T-helper 2 cell treated with Interferon-gamma antibody and Interleukin-4, amounts not matched to agents 100 ng/mL and 5 ng/mL, for 36 hours (primary cell): ENCODE data around the gene HGFAC. TPM values are rescaled to one million over a fixed set of nuclear protein-coding genes. Genes with fewer than 3 reads are reported as not detected.
"Not testable (repeated sequence)": the region's sequence is repeated elsewhere in the genome, so short reads cannot be mapped to it uniquely, and the experiment has no call there.

Experiments used
- intact Hi-C: fragments of 100-400 bp; cut with micrococcal nuclease; formaldehyde crosslinking; loops from one replicate; pipeline ENCODE4 v1.15.1; 2023
- total RNA-seq: library from RNA; stranded (reverse); gene quantifications from 2 replicates; pipeline ENCODE4 v1.2.3, GENCODE V29; 2022

Gene HGFAC
- total RNA-seq, 1 donor from 2014 or later, result not detected

DNA sequence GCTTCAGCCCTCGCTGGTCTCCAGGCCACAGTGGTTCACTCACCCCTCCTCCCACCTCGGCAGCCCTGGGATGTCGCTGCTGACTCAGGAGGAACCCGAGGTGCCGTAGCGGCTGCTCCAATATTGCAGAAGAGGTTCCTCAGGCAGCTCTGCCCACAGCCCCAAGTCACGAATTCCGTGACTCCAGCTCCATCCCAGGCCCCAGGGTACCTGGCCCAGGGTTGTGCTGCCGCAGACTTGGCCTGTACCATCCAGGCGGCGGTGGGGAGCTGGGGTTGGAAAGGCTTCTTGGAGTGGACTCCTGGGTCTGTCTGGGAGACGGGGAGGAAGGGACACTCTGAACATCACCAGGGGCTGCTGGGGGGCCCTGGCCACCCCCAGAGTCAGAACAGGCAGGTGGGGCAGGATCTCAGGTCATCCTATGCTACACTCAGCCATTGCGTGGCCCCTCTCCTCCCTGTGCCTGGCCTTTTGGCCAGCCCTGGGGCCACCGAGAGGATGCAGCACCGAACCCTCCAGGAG lies 728 bp upstream of the HGFAC start:
- intact Hi-C loops, result no loop called here

DNA sequence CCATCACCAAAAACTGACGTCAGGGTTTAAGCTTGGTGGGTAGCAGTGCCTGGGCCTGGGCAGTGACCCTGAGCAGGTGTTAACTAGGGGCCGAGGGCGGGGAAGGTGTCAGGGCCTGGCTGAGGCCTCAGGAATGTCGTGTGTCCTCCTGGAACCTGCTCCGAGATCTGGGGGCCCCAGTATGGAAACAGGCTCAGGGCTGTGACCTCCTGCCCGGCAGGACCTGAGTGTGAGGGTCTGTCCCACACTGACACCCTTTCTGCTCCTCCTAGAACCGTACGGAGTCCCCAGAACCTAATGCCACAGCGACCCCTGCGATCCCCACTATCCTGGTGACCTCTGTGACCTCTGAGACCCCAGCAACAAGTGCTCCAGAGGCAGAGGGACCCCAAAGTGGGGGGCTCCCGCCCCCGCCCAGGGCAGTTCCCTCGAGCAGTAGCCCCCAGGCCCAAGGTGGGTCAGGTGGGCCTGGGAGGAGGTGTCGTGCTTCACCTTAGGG lies 741 bp downstream of the HGFAC start:
- intact Hi-C loops, result no loop called here

DNA sequence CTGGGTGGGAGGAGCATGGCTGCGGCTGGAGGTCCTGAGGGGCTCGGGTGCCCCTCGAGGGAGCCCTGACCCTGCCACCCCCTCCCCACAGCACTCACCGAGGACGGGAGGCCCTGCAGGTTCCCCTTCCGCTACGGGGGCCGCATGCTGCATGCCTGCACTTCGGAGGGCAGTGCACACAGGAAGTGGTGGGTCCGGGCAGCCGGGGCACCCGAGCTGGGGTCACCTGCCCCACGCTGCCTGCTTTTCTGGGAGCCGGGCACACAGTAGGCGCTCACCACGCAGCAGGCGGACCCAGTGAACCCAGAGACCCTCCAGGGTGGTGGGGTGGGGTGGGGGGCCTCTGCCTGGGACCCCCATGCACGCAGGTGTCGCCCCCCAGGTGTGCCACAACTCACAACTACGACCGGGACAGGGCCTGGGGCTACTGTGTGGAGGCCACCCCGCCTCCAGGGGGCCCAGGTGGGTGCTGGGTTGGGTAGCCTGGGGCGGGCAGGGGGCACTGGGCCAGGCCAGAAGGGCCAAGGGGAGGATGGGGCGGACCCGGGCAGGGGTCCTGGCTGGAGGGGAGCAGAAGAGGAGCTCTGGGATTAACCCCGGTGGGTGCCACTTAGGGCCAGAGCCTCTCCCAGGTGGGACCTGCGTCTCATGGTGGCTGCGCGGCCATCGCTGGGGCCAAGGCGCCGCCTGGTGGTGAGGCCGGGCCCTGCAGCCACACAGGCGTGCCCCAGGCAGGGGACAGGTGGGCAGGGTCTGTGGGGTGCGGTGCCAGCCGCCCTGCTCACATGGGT lies 1.4 kb downstream of the HGFAC start:
- intact Hi-C loops, result loop anchor here (1.0 kb wide), 2 partner anchors 97 to 337 kb away; no protein-coding TSS in a partner anchor

DNA sequence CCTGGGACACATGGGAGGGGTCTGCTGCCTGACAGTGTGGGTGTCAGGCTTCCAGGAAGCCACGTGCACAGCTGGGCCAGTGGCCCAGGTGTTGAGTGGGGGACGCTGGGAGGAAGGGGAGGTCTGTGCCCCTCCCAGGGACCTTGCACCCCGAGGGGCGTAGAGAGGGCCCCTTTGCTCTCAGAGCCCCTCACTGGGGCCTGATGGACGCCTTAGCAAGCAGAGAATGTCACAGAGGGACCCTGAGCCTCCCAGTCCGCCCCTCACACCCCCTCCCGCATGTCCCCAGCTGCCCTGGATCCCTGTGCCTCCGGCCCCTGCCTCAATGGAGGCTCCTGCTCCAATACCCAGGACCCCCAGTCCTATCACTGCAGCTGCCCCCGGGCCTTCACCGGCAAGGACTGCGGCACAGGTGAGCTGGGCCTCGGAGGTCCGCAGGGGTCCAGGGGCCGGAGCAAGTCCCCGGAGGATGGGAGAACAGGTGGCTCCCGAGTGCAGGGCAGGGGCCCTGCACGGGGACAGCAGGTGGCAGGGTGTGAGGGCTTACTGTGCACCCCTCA lies 2.1 kb downstream of the HGFAC start:
- intact Hi-C loops, result loop anchor here (1.0 kb wide), 2 partner anchors 98 to 338 kb away; no protein-coding TSS in a partner anchor

DNA sequence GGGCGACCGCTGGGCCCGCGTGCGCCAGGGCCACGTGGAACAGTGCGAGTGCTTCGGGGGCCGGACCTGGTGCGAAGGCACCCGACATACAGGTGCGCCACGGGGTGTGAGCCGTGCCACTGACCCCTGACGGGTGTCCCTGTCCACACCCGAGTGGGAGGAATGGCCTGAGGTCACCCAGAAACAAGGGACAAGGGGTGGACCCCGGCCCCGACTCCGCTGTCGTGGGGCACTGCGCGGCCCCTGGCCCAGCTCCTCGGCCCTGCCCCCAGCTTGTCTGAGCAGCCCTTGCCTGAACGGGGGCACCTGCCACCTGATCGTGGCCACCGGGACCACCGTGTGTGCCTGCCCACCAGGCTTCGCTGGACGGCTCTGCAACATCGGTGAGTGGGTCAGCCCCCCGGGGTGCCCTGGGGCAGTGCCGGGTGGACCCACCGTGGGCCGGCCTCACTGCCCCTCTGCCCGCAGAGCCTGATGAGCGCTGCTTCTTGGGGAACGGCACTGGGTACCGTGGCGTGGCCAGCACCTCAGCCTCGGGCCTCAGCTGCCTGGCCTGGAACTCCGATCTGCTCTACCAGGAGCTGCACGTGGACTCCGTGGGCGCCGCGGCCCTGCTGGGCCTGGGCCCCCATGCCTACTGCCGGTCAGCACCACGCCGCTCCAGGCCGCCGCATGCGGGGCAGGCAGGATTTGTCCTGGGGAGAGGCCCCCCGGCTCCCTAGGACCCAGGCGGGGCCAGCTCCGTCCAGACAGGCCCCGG lies 2.8 kb downstream of the HGFAC start:
- intact Hi-C loops, result no loop called here

DNA sequence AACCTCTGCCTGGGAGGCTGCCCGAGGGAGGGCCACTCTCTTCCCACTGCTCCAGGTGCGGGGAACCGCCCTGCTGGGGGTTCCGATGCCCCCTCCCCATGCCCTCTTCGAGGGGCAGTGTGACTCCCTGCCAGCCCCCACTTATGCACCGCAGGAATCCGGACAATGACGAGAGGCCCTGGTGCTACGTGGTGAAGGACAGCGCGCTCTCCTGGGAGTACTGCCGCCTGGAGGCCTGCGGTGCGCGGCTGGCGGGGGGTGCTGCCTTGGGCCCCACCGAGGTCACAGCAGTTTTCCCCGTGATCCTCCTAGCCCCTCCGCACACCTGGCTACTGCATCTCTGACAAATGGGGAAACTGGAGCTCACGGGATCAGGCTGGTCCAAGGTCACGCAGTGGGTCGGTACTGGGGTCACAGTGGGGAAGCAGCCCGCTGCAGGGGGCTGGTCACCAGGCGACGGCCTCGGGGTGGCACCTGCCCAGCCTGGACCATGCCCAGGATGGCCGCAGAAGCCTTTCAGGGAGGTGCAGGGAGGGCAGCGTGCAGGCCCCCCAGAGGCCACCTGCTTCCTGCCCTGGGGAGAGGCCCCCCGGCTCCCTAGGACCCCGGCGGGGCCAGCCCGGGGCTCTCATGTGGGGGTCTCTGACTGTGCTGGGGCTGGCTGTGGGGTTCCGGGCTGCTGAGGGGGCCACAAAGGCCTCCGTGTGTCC lies 3.5 kb downstream of the HGFAC start:
- intact Hi-C loops, result no loop called here

DNA sequence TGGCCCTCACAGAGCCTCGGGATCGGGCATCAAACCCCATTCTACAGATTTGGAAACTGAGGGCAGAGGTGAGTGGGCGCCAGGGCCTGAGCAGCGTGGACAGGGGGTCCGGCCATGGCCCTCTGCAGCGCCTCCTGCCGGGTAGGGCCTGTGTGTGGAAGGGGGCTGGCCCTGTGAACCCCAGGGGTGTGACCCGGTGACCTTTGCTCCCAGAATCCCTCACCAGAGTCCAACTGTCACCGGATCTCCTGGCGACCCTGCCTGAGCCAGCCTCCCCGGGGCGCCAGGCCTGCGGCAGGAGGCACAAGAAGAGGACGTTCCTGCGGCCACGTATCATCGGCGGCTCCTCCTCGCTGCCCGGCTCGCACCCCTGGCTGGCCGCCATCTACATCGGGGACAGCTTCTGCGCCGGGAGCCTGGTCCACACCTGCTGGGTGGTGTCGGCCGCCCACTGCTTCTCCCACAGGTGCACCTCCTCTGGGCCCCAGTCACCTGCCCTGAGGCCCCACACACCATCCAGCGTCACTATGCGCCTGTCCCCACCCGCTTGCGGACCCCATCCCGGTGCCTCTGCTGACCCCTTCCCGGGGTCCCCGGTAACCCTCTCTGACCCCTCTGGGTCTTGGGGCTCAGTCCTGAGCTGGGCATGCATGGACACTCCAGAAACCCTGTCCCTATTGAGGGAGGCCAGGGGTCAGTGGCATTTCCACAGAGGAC lies 4.2 kb downstream of the HGFAC start:
- intact Hi-C loops, result no loop called here

DNA sequence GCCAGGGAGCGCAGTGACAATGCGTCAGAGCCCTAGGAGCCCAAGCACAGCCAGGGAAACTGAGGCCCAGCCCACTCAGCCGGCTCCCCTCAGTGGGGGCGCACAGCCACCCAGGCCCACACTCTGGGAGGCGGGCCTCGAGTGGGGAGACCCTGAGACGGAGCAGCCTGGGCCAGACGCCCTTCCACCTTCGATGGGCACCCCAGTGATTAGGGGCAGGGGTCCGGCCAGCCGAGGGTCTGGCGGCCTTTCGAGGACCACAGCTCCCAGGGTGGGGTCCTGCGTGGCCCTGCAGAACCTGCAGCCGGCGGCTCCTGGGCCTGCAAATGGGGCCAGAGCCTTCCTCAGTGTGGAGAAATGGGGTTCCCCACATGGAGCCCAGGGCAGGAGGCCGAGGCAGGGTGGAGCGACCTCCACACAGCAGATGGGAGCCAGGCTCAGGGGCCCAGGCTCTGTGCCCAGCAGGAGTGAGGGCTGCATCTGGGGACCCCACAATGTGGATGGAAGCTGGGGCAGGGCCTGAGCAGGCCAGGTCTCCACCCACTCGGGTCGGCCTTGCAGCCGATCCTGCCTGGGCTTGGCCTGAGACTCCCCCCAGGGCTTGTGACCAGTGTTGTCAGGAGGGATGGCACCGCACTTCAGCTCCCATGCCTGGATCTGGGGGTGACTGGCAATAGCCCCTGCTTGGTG lies 5.0 kb downstream of the HGFAC start:
- intact Hi-C loops, result no loop called here

DNA sequence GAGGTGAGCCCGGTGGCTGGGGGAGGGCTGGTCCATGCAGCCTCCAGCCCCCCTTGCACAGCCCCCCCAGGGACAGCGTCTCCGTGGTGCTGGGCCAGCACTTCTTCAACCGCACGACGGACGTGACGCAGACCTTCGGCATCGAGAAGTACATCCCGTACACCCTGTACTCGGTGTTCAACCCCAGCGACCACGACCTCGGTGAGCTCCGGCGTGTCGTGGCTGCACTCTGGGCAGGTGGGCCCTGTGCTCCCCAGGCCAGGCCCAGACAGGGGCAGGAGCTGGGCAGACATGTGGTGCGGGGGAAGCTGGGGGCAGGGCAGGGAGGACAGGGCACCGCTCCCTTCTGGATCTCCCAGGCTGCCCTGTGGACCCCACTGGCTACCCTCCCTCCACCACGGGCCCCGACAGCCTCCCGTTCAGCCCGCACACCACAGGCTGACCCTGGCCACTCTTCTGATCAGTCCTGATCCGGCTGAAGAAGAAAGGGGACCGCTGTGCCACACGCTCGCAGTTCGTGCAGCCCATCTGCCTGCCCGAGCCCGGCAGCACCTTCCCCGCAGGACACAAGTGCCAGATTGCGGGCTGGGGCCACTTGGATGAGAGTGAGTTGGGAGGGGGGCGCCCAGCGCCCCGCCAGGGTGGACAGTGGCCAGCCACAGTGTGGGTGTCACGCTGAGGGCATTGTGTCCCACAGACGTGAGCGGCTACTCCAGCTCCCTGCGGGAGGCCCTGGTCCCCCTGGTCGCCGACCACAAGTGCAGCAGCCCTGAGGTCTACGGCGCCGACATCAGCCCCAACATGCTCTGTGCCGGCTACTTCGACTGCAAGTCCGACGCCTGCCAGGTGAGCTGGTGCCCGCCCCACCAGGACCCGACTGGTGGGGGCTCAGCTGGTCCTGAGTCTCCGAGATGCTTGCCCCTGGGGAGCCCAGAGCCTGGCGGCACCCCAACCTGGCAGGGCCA lies 5.9 kb downstream of the HGFAC start:
- intact Hi-C loops, result no loop called here

DNA sequence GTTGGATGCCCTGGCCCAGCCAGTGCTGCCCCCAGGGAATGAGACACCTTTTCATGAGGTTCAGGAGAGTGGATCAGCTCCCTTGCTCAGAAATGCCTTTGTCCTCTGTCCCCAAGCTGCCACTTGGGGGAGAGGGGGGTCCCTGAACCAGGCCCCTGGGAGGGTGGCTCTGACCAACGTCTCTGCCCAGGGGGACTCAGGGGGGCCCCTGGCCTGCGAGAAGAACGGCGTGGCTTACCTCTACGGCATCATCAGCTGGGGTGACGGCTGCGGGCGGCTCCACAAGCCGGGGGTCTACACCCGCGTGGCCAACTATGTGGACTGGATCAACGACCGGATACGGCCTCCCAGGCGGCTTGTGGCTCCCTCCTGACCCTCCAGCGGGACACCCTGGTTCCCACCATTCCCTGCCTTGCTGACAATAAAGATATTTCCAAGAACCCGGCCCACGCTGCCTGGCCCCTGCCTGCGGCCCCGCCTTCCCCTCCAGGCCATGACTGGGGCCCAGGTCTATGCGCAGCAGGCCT lies 7.3 kb downstream of the HGFAC start:
- intact Hi-C loops, result no loop called here

DNA sequence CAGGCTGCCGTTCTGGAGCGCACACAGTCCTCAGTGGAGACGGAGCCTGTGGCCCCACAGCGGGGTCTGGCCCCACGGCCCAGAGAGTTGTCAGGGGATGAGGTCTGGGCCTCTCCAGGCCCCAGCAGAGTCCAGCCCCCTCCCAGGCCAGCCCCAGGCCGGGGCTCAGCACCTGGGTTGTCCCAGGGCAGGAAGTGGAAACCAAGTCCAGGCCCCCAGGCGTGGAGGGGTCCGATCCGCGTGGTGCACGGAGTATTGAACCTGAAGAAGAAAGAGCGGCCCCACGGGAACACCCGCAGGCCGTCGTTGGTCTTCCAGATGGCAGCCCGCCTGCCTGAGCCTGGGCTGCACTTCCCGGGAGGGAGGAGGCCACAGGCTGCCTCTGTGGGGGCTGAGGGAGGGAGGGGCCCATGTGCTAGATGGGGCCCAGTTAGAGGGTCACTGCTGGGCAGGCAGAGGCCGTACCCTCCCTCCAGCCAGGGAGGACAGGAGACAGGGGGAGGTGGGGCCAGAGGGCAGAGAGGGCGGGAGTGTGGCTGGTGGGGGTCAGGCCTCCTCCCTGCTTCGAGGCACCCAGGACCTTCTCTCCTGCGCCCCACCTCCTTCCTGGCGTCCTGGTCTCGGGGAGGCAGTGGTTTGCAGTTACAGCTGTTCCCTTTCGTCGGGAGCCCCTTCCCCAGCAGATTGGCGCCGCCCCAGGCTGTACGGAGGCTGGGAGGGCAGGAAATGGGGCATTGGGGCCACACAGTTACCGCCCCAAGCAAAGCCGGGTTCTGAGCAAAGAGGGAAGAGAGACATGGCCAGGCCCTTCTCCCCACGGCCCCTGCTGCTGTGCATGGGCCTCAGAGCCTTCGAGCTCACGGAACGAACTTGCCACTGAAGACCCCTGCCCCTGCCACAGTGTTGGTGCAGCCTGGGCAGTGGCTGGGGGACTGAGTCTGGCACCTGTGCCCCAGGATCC lies 8.1 kb downstream of the HGFAC start:
- intact Hi-C loops, result no loop called here

DNA sequence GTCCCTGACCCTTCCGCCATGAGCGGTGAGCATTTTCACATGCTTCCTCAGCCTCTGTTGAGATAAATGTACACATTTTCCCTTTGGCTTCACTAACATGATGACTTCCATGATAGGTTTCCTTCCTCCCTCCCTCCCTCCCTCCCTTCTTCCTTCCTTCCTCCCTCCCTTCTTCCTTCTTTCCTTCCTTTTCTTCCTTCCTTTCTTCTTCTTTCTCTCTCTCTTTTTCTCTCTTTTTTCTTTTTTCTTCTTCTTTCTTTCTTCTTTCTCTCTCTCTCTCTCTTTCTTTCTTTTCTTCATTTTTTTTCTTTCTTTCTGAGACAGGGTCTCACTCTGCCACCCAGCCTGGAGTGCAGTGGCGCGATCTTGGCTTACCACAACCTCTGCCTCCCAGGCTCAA lies 8.9 kb downstream of the HGFAC start:
- intact Hi-C loops, result no loop called here

DNA sequence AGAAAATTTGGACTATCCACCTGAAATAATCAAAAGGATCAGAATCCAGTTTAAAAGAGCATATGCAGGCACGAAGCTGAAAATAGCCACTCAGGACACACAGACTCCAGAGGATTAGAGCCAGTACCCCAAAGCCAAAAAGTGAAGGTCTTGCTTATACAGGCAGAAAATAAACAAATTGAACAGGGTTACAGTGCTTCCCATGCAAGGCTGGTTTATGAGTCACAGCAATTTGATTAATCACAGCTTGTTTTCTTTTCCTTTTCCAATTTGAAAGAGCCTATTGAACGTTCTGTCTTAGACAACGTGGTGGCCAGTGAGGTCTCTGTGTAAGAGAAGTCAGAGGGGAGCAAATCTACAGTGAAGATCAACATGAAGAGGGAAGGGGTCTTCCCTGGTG lies 10.2 kb downstream of the HGFAC start:
- intact Hi-C loops, result no loop called here

DNA sequence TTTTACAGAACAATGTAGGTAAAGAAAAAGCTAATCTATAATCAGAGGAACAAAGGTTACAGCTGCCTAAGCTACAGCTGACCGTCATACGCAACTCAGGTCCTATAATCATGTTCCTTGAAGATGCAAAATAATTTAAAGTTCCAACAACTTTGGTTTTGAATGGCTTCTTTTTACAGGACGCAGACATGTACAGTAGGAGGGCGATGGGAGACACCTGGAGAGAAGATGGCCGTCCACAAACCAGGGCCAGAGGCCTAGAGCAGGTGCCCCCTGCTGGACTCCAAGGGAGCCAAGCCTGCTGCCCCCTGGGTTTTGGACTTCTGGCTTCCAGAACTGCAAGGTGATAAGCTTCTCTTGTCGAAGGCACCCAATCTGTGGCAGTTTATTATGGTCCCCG lies 10.6 kb downstream of the HGFAC start:
- intact Hi-C loops, result no loop called here

DNA sequence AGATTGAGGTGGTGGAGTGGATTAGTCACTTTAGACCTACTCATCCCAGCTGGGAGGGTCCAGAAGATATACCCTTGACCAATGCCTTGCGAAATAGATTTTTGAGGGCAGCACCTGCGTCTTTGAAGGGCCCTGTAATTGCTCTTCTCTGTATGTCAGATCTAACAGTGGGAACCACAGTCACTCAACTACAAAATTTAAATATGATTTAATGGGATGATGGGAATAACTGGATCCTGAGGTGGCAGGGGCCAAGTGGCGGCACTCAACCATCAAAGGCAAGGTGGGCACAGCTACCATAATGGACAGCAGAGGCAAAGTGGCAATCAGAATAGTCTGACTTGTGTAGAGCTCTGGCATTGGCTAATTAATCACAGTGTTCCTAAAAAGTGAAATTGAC lies 13.8 kb downstream of the HGFAC start:
- intact Hi-C loops, result not testable (repeated sequence)

DNA sequence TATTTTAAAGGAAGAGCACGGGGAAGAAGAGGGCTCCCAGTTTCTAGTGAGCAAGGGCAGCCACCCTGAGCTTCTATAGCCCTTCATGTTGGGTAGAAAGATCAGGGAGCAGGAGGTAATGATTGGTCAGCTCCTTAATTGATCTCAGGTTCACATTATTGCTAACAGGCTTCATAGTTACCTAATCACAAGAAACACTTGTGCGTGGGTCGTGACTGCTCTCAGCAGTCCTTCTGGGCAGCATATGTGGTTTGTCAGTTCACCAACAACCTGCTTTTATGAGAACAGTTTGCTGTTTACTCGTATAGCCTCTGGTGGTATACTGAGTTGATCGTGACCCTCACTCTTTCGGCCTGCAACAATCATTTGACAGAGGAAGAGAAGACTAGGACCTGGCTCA lies 16.6 kb downstream of the HGFAC start:
- intact Hi-C loops, result no loop called here

DNA sequence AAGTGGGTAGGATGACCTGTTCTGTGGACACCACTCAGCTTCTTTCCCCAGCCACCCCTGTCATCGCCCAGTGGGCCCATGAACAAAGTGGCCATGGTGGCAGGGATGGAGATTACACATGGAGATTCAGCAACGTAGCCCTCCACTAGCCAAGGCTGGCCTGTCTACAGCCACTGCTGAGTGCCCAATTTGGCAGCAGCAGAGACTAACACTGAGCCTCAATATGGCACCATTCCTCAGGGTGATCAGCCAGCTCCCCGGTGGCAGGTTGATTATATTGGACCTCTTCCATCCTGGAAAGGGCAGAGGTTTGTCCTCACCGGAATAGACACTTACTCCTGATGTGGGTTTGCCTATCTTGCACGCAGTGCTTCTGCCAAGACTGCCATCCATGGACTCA lies 17.4 kb downstream of the HGFAC start:
- intact Hi-C loops, result not testable (repeated sequence)
